ENCODE measurements around the gene EPB41L4B.
"Not testable (repeated sequence)": the region's sequence is repeated elsewhere in the genome, so short reads cannot be mapped to it uniquely, and the experiment has no call there.

The EPB41L4B gene

GRCh38 chr9:109163194-109163593, 157.7 kb downstream of the EPB41L4B start:
- no peak for DNase-seq (ENCODE audit: low read depth)

- no peak for DNase-seq (ENCODE audit: low read depth)
Observed at GRCh38 chr9:109162677-109163076, 158.2 kb downstream of the EPB41L4B start.

GRCh38 chr9:109161471-109161870, 159.4 kb downstream of the EPB41L4B start:
- DNase-seq (ENCODE audit: low read depth): no peak

- DNase-seq (ENCODE audit: low read depth): no peak
Observed at GRCh38 chr9:109159583-109159982, 161.3 kb downstream of the EPB41L4B start.

- DNase-seq (ENCODE audit: low read depth): peak; percentile 78
Observed at GRCh38 chr9:109158651-109159050, 162.2 kb downstream of the EPB41L4B start.

GRCh38 chr9:109156708-109157107, 164.2 kb downstream of the EPB41L4B start:
- DNase-seq (ENCODE audit: low read depth): no peak

GRCh38 chr9:109150925-109151545, 169.8 kb downstream of the EPB41L4B start:
- no peak for DNase-seq (ENCODE audit: low read depth)

GRCh38 chr9:109149722-109150121, 171.1 kb downstream of the EPB41L4B start:
- no peak for DNase-seq (ENCODE audit: low read depth)

GRCh38 chr9:109149089-109149488, 171.8 kb downstream of the EPB41L4B start:
- DNase-seq (ENCODE audit: low read depth): no peak

- DNase-seq (ENCODE audit: low read depth): no peak
Observed at GRCh38 chr9:109145051-109145450, 175.8 kb downstream of the EPB41L4B start.

- DNase-seq (ENCODE audit: low read depth): peak; percentile 6
Observed at GRCh38 chr9:109143881-109144562, 176.8 kb downstream of the EPB41L4B start.

GRCh38 chr9:109141375-109141774, 179.5 kb downstream of the EPB41L4B start:
- DNase-seq (ENCODE audit: low read depth): no peak

- no peak for DNase-seq (ENCODE audit: low read depth)
Observed at GRCh38 chr9:109139851-109140250, 181.0 kb downstream of the EPB41L4B start.

- DNase-seq (ENCODE audit: low read depth): no peak
Observed at GRCh38 chr9:109138421-109138820, 182.4 kb downstream of the EPB41L4B start.

GRCh38 chr9:109134167-109134578, 186.7 kb downstream of the EPB41L4B start:
- no peak for DNase-seq (ENCODE audit: low read depth)

GRCh38 chr9:109133533-109133932, 187.3 kb downstream of the EPB41L4B start:
- no peak for DNase-seq (ENCODE audit: low read depth)

- DNase-seq (ENCODE audit: low read depth): no peak
Observed at GRCh38 chr9:109132567-109133021, 188.3 kb downstream of the EPB41L4B start.

- DNase-seq (ENCODE audit: low read depth): no peak
Observed at GRCh38 chr9:109129470-109130197, 191.2 kb downstream of the EPB41L4B start.

- DNase-seq (ENCODE audit: low read depth): not testable (repeated sequence)
Observed at GRCh38 chr9:109126671-109127070, 194.2 kb downstream of the EPB41L4B start.

- no peak for DNase-seq (ENCODE audit: low read depth)
Observed at GRCh38 chr9:109124121-109124520, 196.7 kb downstream of the EPB41L4B start.

- no peak for DNase-seq (ENCODE audit: low read depth)
Observed at GRCh38 chr9:109122726-109123621, 197.9 kb downstream of the EPB41L4B start.

Data from fibroblast of gingiva (primary cell).